Kidney (tissue), 14 donors: ENCODE data around the gene CCNI2. TPM values are rescaled to one million over a fixed set of nuclear protein-coding genes. Genes with fewer than 3 reads are reported as not detected.

Experiments
- DNase-seq, 5 donors: peaks; one replicate each; pipeline ENCODE4 v3.0.0-alpha.2; 2013 to 2020
- FAIRE-seq: peaks from 2 replicates; lab custom pipeline; 2012; peaks lifted over from hg19 to GRCh38; lab: Jason Lieb, UNC
- H3K27ac ChIP-seq, 2 donors: one replicate each; pipeline ENCODE4 v1.7.0; 2013; ENCODE audit warnings: low read depth in 2 of 2, low read length in 2 of 2, inconsistent platforms in 1 of 2
- H3K27me3 ChIP-seq: one replicate; pipeline ENCODE4 v1.7.1; 2013; ENCODE audit warnings: low read length, inconsistent platforms; ENCODE audit not compliant: control insufficient read depth, insufficient read depth
- H3K36me3 ChIP-seq, 3 donors: one replicate each; pipeline versions ENCODE4 v1.7.0 to v1.7.1; 2013; ENCODE audit warnings: low read length in 3 of 3, control low read depth in 1 of 3, inconsistent platforms in 1 of 3; ENCODE audit not compliant: insufficient read depth in 3 of 3, control insufficient read depth in 2 of 3
- H3K4me1 ChIP-seq, 3 donors: one replicate each; pipeline versions ENCODE4 v1.7.0 to v1.7.1; 2013; ENCODE audit warnings: low read length in 3 of 3, inconsistent platforms in 1 of 3, low read depth in 1 of 3; ENCODE audit not compliant: control insufficient read depth in 2 of 3, insufficient read depth in 2 of 3
- H3K4me3 ChIP-seq, 3 donors: one replicate each; pipeline versions ENCODE4 v1.7.0 to v1.8.1; 2013; ENCODE audit warnings: low read length in 3 of 3, control low read depth in 1 of 3, inconsistent platforms in 1 of 3
- H3K9ac ChIP-seq, 3 donors: one replicate each; pipeline versions ENCODE4 v1.7.0 to v1.7.1; 2013; ENCODE audit warnings: low read length in 3 of 3, control low read depth in 1 of 3, inconsistent platforms in 1 of 3
- H3K9me3 ChIP-seq, 3 donors: one replicate each; pipeline versions ENCODE4 v1.7.0 to v1.7.1; 2013; ENCODE audit warnings: low read length in 3 of 3, control low read depth in 1 of 3, inconsistent platforms in 1 of 3; ENCODE audit not compliant: control insufficient read depth in 2 of 3, insufficient read depth in 1 of 3
- CTCF ChIP-seq: IDR thresholded peaks from 3 replicates; pipeline ENCODE4 v1.5.1; 2012; ENCODE audit warnings: mild to moderate bottlenecking, moderate library complexity, borderline replicate concordance; ENCODE audit not compliant: insufficient read depth; ENCODE audit errors: extremely low read depth
- intact Hi-C: fragments of 100-400 bp; cut with DNase I; formaldehyde crosslinking; loops from one replicate; pipeline ENCODE4 v1.11.1; 2022
- polyA plus RNA-seq: library from polyadenylated mRNA; stranded (reverse); fragments of 350-450 nt; fragmentation: Illumina TruSeq; extraction: RNeasy Lipid Tissue Mini Kit (QIAGEN cat#74804); gene quantifications from one replicate; pipeline ENCODE4 v1.2.3, GENCODE V29; 2014; ENCODE audit warnings: low read depth, low replicate concordance; ENCODE audit not compliant: insufficient read depth
- total RNA-seq: library from RNA; stranded (reverse); fragmentation: NEBNext Ultra II Directional; extraction: Animal tissue kit (Norgen Biotek cat#: 25700); gene quantifications from one replicate; pipeline ENCODE4 v1.2.1, GENCODE V29; 2021
- donor health status: control.
- donor health status: control.
- donor health status: control.
- donor health status: control.
- donor health status: control.
- donor health status: DM: yes; HTN: yes; CAD: no.
- donor health status: Normal renal cell carcinoma (clear cell type).

Gene CCNI2
- total and polyA plus RNA-seq, 2 donors from 2014 or later: 3.4 to 3.8 TPM

DNA sequence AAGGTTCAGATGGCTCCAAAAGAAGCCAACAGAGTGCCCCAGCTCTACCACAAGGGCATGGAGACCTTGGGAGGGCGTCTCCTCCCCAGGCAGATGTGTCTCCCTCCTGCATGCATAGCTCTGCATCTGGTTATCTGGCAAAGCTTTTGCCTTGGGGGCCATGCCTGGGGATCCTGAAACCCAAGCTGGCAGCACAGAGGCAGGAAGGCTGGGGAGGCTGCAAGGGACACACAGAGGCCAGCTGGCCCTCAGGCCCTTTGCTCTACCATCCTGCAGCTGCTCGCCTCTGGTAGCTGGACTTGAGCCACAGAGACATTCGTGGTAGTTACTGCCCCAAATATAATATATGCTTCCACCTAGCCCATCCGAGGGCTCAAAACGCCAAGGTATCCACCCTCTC, 25.9 kb downstream of the CCNI2 start:
- no peak for DNase-seq
- no peaks in the 10 kb centered on the region for H3K36me3 ChIP-seq
- FAIRE-seq: no peak
- no peak overlapping the region for H3K4me3 ChIP-seq
- no peak overlapping the region for H3K9ac ChIP-seq
- H3K27me3 ChIP-seq: no peaks in the 10 kb centered on the region
- no peak overlapping the region for H3K27ac ChIP-seq
- TF ChIP-seq CTCF: no peak
- no peaks in the 10 kb centered on the region for H3K9me3 ChIP-seq
- intact Hi-C loops: no loop called here
- peaks cover 5 to 30% (median 22%) of the 10 kb centered on the region in 3 donors for H3K4me1 ChIP-seq

DNA sequence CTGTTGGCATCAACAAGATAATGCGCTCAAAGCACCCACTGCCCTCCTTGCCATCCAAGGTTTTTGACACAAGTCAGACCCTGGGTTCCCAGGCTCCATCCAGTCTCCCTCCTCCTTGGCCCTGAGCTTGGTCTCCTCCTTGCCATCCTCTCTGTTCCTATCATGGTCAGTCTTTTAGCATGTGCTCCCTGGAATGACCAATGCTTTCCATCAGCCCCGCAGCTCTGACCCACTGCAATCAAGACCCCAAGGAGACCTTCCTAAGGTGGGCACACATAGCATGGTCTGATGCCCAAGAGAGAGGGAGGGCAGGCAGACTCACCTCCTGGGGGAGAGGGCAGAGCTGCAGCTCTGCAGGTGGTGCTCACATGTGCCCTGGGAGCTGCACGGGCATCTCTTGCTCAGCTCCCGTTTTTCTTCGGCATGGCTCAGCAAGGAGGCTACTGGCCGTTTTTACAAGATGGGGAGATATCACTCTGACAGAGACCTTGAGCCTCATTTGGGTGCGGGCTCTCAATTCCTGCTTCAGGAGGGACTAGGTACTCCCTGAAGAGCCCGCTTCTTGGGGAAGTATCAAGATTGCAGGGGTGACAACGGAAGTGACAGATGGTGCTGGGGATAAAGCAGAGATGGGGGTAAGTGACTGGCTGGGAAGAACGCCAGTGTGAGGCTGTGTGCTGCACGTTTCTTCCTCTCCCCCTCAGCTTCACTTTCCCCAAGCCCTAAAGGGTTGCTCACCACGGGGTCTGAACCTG, 26.6 kb downstream of the CCNI2 start:
- Histone ChIP-seq H3K27me3 (no peaks in the 10 kb centered on the region), H3K9me3 (no peaks in the 10 kb centered on the region), H3K9ac (no peak overlapping the region), H3K4me3 (no peak overlapping the region), H3K27ac (no peak overlapping the region), H3K36me3 (no peaks in the 10 kb centered on the region), H3K4me1 (peaks cover 5 to 27% (median 24%) of the 10 kb centered on the region in 3 donors)
- DNase-seq: no peak
- intact Hi-C loops: no loop called here
- no peak for FAIRE-seq
- TF ChIP-seq CTCF: no peak

DNA sequence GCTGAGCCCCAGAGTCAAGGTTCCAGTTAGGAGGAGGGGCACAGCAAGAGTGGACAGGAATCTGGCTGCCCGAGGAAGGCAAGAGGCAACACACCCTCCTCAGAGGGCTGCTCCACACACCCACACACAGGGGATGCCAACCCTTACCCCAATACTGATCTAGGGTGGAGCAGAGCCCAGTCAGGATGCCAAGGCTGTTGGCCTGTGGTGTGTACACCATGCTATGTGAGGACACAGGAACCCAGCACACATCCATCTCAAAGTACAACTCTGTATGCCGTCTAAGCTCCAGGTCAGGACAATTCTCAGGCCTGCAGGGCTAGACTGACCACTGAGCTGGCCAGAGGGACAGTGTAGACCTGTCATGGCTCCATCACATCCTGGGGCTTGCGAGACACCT, 27.2 kb downstream of the CCNI2 start:
- H3K36me3 ChIP-seq: no peaks in the 10 kb centered on the region
- H3K9me3 ChIP-seq: no peaks in the 10 kb centered on the region
- no peak overlapping the region for H3K27ac ChIP-seq
- H3K9ac ChIP-seq: no peak overlapping the region
- H3K4me1 ChIP-seq: peaks cover 5 to 27% (median 24%) of the 10 kb centered on the region in 3 donors
- no peaks in the 10 kb centered on the region for H3K27me3 ChIP-seq
- H3K4me3 ChIP-seq: no peak overlapping the region
- DNase-seq: no peak
- no peak for TF ChIP-seq CTCF
- intact Hi-C loops: no loop called here
- no peak for FAIRE-seq
